ENCODE measurements around the gene SMIM36.
A peak's percentile ranks its signal among the peaks of the same experiment; 100 is the strongest.
"Not testable (repeated sequence)": the region's sequence is repeated elsewhere in the genome, so short reads cannot be mapped to it uniquely, and the experiment has no call there.

SMIM36 gene

GRCh38 chr17:55451203-55451641, 60.0 kb downstream of the SMIM36 start:
- DNase-seq (ENCODE audit: low read depth), result no peak
- no peak for TF ChIP-seq CTCF (IDR thresholded peaks at IDR 0.05; ENCODE audit: control insufficient read depth, extremely low read depth, insufficient read depth)
- no peak overlapping the region for H3K4me3 ChIP-seq (ENCODE audit: low read depth, low read length)

GRCh38 chr17:55450232-55450825, 60.9 kb downstream of the SMIM36 start:
- DNase-seq (ENCODE audit: low read depth), result no peak
- H3K4me3 ChIP-seq (ENCODE audit: low read depth, low read length), result no peak overlapping the region
- TF ChIP-seq CTCF (IDR thresholded peaks at IDR 0.05; ENCODE audit: control insufficient read depth, extremely low read depth, insufficient read depth), result no peak

GRCh38 chr17:55448681-55449080, 62.6 kb downstream of the SMIM36 start:
- no peak for DNase-seq (ENCODE audit: low read depth)
- no peak for TF ChIP-seq CTCF (IDR thresholded peaks at IDR 0.05; ENCODE audit: control insufficient read depth, extremely low read depth, insufficient read depth)
- no peak overlapping the region for H3K4me3 ChIP-seq (ENCODE audit: low read depth, low read length)

- DNase-seq (ENCODE audit: low read depth), result peak; percentile 72
- no peak overlapping the region for H3K4me3 ChIP-seq (ENCODE audit: low read depth, low read length)
- no peak for TF ChIP-seq CTCF (IDR thresholded peaks at IDR 0.05; ENCODE audit: control insufficient read depth, extremely low read depth, insufficient read depth)
Measured at GRCh38 chr17:55446581-55447205, 64.6 kb downstream of the SMIM36 start.

GRCh38 chr17:55446004-55446403, 65.2 kb downstream of the SMIM36 start:
- H3K4me3 ChIP-seq (ENCODE audit: low read depth, low read length); DNase-seq (ENCODE audit: low read depth): not testable (repeated sequence)

- no peak for DNase-seq (ENCODE audit: low read depth)
- no peak overlapping the region for H3K4me3 ChIP-seq (ENCODE audit: low read depth, low read length)
- TF ChIP-seq CTCF (IDR thresholded peaks at IDR 0.05; ENCODE audit: control insufficient read depth, extremely low read depth, insufficient read depth), result no peak
Measured at GRCh38 chr17:55444471-55445441, 66.5 kb downstream of the SMIM36 start.

- no peak for TF ChIP-seq CTCF (IDR thresholded peaks at IDR 0.05; ENCODE audit: control insufficient read depth, extremely low read depth, insufficient read depth)
- DNase-seq (ENCODE audit: low read depth), result no peak
Measured at GRCh38 chr17:55443904-55444303, 67.3 kb downstream of the SMIM36 start.

More at GRCh38 chr17:55443904-55444303, 67.3 kb downstream of the SMIM36 start:
- no peak overlapping the region for H3K4me3 ChIP-seq (ENCODE audit: low read depth, low read length)

Measured in LNCaP clone FGC (cell line).